HG03280 (cell line): Measurements from ENCODE around the gene CYTH3.
"Not testable (repeated sequence)": the region's sequence is repeated elsewhere in the genome, so short reads cannot be mapped to it uniquely, and the experiment has no call there.

ENCODE experiments used
- ATAC-seq: cut with Tn5 transposase; IDR thresholded peaks from one replicate; pipeline ENCODE4 v1.9.1; 2021; ENCODE audit warnings: mild to moderate bottlenecking, moderate library complexity; ENCODE audit not compliant: unreplicated experiment

CYTH3 gene

GRCh38 chr7:6198689-6199595, 73.5 kb downstream of the CYTH3 start:
- no peak for ATAC-seq

- ATAC-seq, result no peak
These were observed 74.4 kb downstream of the CYTH3 start for GRCh38 chr7:6197801-6198551.

GRCh38 chr7:6193709-6194108, 78.7 kb downstream of the CYTH3 start:
- no peak for ATAC-seq

GRCh38 chr7:6190563-6190962, 81.9 kb downstream of the CYTH3 start:
- not testable (repeated sequence) for ATAC-seq

GRCh38 chr7:6188389-6188788, 84.0 kb downstream of the CYTH3 start:
- no peak for ATAC-seq

- no peak for ATAC-seq
These were observed 85.8 kb downstream of the CYTH3 start for GRCh38 chr7:6186577-6186976.

- ATAC-seq, result no peak
These were observed 89.4 kb downstream of the CYTH3 start for GRCh38 chr7:6182993-6183392.

GRCh38 chr7:6181136-6181535, 91.3 kb downstream of the CYTH3 start:
- no peak for ATAC-seq

GRCh38 chr7:6180344-6180725, 92.1 kb downstream of the CYTH3 start:
- ATAC-seq, result no peak

- no peak for ATAC-seq
These were observed 92.6 kb downstream of the CYTH3 start for GRCh38 chr7:6179620-6180343.

- ATAC-seq, result no peak
These were observed 94.0 kb downstream of the CYTH3 start for GRCh38 chr7:6178298-6179029.

GRCh38 chr7:6175645-6176044, 96.8 kb downstream of the CYTH3 start:
- no peak for ATAC-seq

GRCh38 chr7:6172910-6173295, 99.5 kb downstream of the CYTH3 start:
- ATAC-seq, result no peak

GRCh38 chr7:6172224-6172909, 100.1 kb downstream of the CYTH3 start:
- no peak for ATAC-seq

- ATAC-seq, result no peak
These were observed 100.7 kb downstream of the CYTH3 start for GRCh38 chr7:6171532-6172223.

GRCh38 chr7:6170571-6171531, 101.6 kb downstream of the CYTH3 start:
- no peak for ATAC-seq

GRCh38 chr7:6169805-6170520, 102.5 kb downstream of the CYTH3 start:
- ATAC-seq, result no peak

GRCh38 chr7:6168477-6168868, 104.0 kb downstream of the CYTH3 start:
- ATAC-seq, result no peak
